Karpas-422 (cell line): Measurements from ENCODE around the gene ZNF248. TPM values are rescaled to one million over a fixed set of nuclear protein-coding genes. Genes with fewer than 3 reads are reported as not detected.

Source experiments
- DNase-seq: peaks from one replicate; pipeline ENCODE4 v3.0.0-alpha.2; 2015
- H2AFZ ChIP-seq: fragments of 200-600 bp; sonication (generic); 2 replicates; pipeline ENCODE4 v1.6.1; 2014; ENCODE audit warnings: antibody characterized with exemption, low read length, mixed read lengths
- H3K27ac ChIP-seq: fragments of 200-600 bp; sonication (generic); 2 replicates; pipeline ENCODE4 v1.5.1; 2014; ENCODE audit warnings: mild to moderate bottlenecking, low read length, moderate library complexity
- H3K27me3 ChIP-seq: fragments of 200-600 bp; sonication (generic); 2 replicates; pipeline ENCODE4 v1.6.1; 2014; ENCODE audit warnings: low read length, mixed read lengths
- H3K36me3 ChIP-seq: fragments of 200-600 bp; sonication (generic); 2 replicates; pipeline ENCODE4 v1.6.1; 2014; ENCODE audit warnings: low read length, mixed read lengths; ENCODE audit not compliant: insufficient read depth
- H3K4me1 ChIP-seq: fragments of 200-600 bp; sonication (generic); 2 replicates; pipeline ENCODE4 v1.6.1; 2014; ENCODE audit warnings: mild to moderate bottlenecking, low read length, mixed read lengths
- H3K4me2 ChIP-seq: fragments of 200-600 bp; sonication (generic); 2 replicates; pipeline ENCODE4 v1.6.1; 2014; ENCODE audit warnings: low read length, low read depth, mild to moderate bottlenecking; ENCODE audit not compliant: poor library complexity, severe bottlenecking
- H3K4me3 ChIP-seq: fragments of 200-600 bp; sonication (generic); 2 replicates; pipeline ENCODE4 v1.5.1; 2014; ENCODE audit warnings: mild to moderate bottlenecking, antibody characterized with exemption, low read length, mixed read lengths
- H3K79me2 ChIP-seq: fragments of 200-600 bp; sonication (generic); 2 replicates; pipeline ENCODE4 v1.6.1; 2014; ENCODE audit warnings: mild to moderate bottlenecking, low read length, mixed read lengths
- H3K9ac ChIP-seq: fragments of 200-600 bp; sonication (generic); 2 replicates; pipeline ENCODE4 v1.6.0; 2014; ENCODE audit warnings: low read length
- H3K9me2 ChIP-seq: fragments of 200-600 bp; sonication (generic), shearing (Covaris generic); replicated peaks from 2 replicates; pipeline ENCODE4 v1.6.0; 2014; ENCODE audit warnings: mild to moderate bottlenecking, low read length, moderate library complexity; ENCODE audit not compliant: insufficient read depth
- H3K9me3 ChIP-seq: fragments of 300-700, 200-600 bp; sonication (generic); 2 replicates; pipeline ENCODE4 v1.6.1; 2014; ENCODE audit warnings: low read length, mixed read lengths
- H4K20me1 ChIP-seq: fragments of 200-600 bp; sonication (generic); 2 replicates; pipeline ENCODE4 v1.6.1; 2014; ENCODE audit warnings: mild to moderate bottlenecking, antibody characterized with exemption, low read length, low read depth; ENCODE audit not compliant: insufficient read depth
- total RNA-seq: library from RNA; depleted of rRNA; stranded (reverse); fragments of >200 nt; shearing (Covaris generic); gene quantifications from 2 replicates; pipeline ENCODE4 v1.2.3, GENCODE V29; 2014; ENCODE audit warnings: low replicate concordance

ZNF248 gene
- total RNA-seq, 1 experiment from 2014 or later = 17.7 TPM

- peak; percentile 5 for DNase-seq
- H3K9me2 ChIP-seq = no peaks in the 10 kb centered on the region
- H3K4me1 ChIP-seq = no peaks in the 10 kb centered on the region
- no peak overlapping the region for H3K4me3 ChIP-seq
- no peaks in the 10 kb centered on the region for H3K36me3 ChIP-seq
- no peak overlapping the region for H2AFZ ChIP-seq
- H3K9me3 ChIP-seq = no peaks in the 10 kb centered on the region
- H3K79me2 ChIP-seq = no peaks in the 10 kb centered on the region
- H3K4me2 ChIP-seq = no peak overlapping the region
- no peak overlapping the region for H3K27ac ChIP-seq
- H3K9ac ChIP-seq = no peak overlapping the region
- H4K20me1 ChIP-seq = no peaks in the 10 kb centered on the region
- no peaks in the 10 kb centered on the region for H3K27me3 ChIP-seq
These were observed 80.4 kb downstream of the ZNF248 start for GRCh38 chr10:37777056-37777455.

GRCh38 chr10:37775612-37776011 is 81.8 kb downstream of the ZNF248 start:
- no peak overlapping the region for H2AFZ ChIP-seq
- H3K27ac ChIP-seq = no peak overlapping the region
- H3K9me3 ChIP-seq = no peaks in the 10 kb centered on the region
- H3K4me1 ChIP-seq = no peaks in the 10 kb centered on the region
- H3K4me2 ChIP-seq = no peak overlapping the region
- H3K36me3 ChIP-seq = no peaks in the 10 kb centered on the region
- no peaks in the 10 kb centered on the region for H3K79me2 ChIP-seq
- H3K9ac ChIP-seq = no peak overlapping the region
- H3K4me3 ChIP-seq = no peak overlapping the region
- H4K20me1 ChIP-seq = no peaks in the 10 kb centered on the region
- H3K27me3 ChIP-seq = no peaks in the 10 kb centered on the region
- DNase-seq = no peak
- no peaks in the 10 kb centered on the region for H3K9me2 ChIP-seq

- no peaks in the 10 kb centered on the region for H3K27me3 ChIP-seq
- H3K9me3 ChIP-seq = no peaks in the 10 kb centered on the region
- no peaks in the 10 kb centered on the region for H3K9me2 ChIP-seq
- no peak overlapping the region for H2AFZ ChIP-seq
- H3K79me2 ChIP-seq = no peaks in the 10 kb centered on the region
- no peak overlapping the region for H3K9ac ChIP-seq
- no peaks in the 10 kb centered on the region for H3K36me3 ChIP-seq
- H4K20me1 ChIP-seq = no peaks in the 10 kb centered on the region
- H3K4me3 ChIP-seq = no peak overlapping the region
- H3K4me2 ChIP-seq = no peak overlapping the region
- no peak overlapping the region for H3K27ac ChIP-seq
- peak; percentile 4 for DNase-seq
- no peaks in the 10 kb centered on the region for H3K4me1 ChIP-seq
These were observed 83.1 kb downstream of the ZNF248 start for GRCh38 chr10:37774351-37774750.

- DNase-seq = peak; percentile 32
- Histone ChIP-seq H3K27me3 (no peaks in the 10 kb centered on the region), H3K9me3 (peaks cover 4% of the 10 kb centered on the region; the same call in 1 of the 2 replicates), H3K36me3 (no peaks in the 10 kb centered on the region), H3K4me3 (no peak overlapping the region), H2AFZ (no peak overlapping the region), H3K4me1 (no peaks in the 10 kb centered on the region), H4K20me1 (no peaks in the 10 kb centered on the region), H3K27ac (no peak overlapping the region), H3K79me2 (no peaks in the 10 kb centered on the region), H3K9ac (no peak overlapping the region), H3K4me2 (no peak overlapping the region), H3K9me2 (no peaks in the 10 kb centered on the region)
These were observed 92.2 kb downstream of the ZNF248 start for GRCh38 chr10:37765216-37765615.

GRCh38 chr10:37763132-37763531 is 94.3 kb downstream of the ZNF248 start:
- Histone ChIP-seq H3K4me3 (no peak overlapping the region), H3K9ac (no peak overlapping the region), H3K9me2 (no peaks in the 10 kb centered on the region), H3K79me2 (no peaks in the 10 kb centered on the region), H2AFZ (no peak overlapping the region), H3K27me3 (no peaks in the 10 kb centered on the region), H4K20me1 (no peaks in the 10 kb centered on the region), H3K4me1 (no peaks in the 10 kb centered on the region), H3K27ac (no peak overlapping the region), H3K4me2 (no peak overlapping the region), H3K36me3 (no peaks in the 10 kb centered on the region), H3K9me3 (peaks cover 4% of the 10 kb centered on the region; the same call in 1 of the 2 replicates)
- DNase-seq = peak; percentile 29

GRCh38 chr10:37762287-37762686 is 95.1 kb downstream of the ZNF248 start:
- Histone ChIP-seq H3K27ac (no peak overlapping the region), H3K4me3 (no peak overlapping the region), H3K9ac (no peak overlapping the region), H2AFZ (no peak overlapping the region), H3K9me3 (peaks cover 4% of the 10 kb centered on the region; the same call in 1 of the 2 replicates), H3K4me2 (no peak overlapping the region), H3K36me3 (no peaks in the 10 kb centered on the region), H4K20me1 (no peaks in the 10 kb centered on the region), H3K79me2 (no peaks in the 10 kb centered on the region), H3K9me2 (no peaks in the 10 kb centered on the region), H3K4me1 (no peaks in the 10 kb centered on the region), H3K27me3 (no peaks in the 10 kb centered on the region)
- peak; percentile 19 for DNase-seq

GRCh38 chr10:37760817-37761216 is 96.6 kb downstream of the ZNF248 start:
- Histone ChIP-seq H3K4me1 (no peaks in the 10 kb centered on the region), H3K9me3 (peaks cover 4% of the 10 kb centered on the region; the same call in 1 of the 2 replicates), H4K20me1 (no peaks in the 10 kb centered on the region), H3K27me3 (no peaks in the 10 kb centered on the region), H3K4me2 (no peak overlapping the region), H2AFZ (no peak overlapping the region), H3K79me2 (no peaks in the 10 kb centered on the region), H3K9ac (no peak overlapping the region), H3K9me2 (no peaks in the 10 kb centered on the region), H3K4me3 (no peak overlapping the region), H3K27ac (no peak overlapping the region), H3K36me3 (no peaks in the 10 kb centered on the region)
- DNase-seq = no peak

- H3K4me3 ChIP-seq = no peak overlapping the region
- H3K9me2 ChIP-seq = no peaks in the 10 kb centered on the region
- H3K27me3 ChIP-seq = no peaks in the 10 kb centered on the region
- H3K4me1 ChIP-seq = no peaks in the 10 kb centered on the region
- DNase-seq = peak; percentile 47
- H3K36me3 ChIP-seq = no peaks in the 10 kb centered on the region
- H3K9me3 ChIP-seq = no peaks in the 10 kb centered on the region
- H3K4me2 ChIP-seq = no peak overlapping the region
- H3K9ac ChIP-seq = no peak overlapping the region
- no peak overlapping the region for H2AFZ ChIP-seq
- H4K20me1 ChIP-seq = no peaks in the 10 kb centered on the region
- H3K79me2 ChIP-seq = no peaks in the 10 kb centered on the region
- H3K27ac ChIP-seq = no peak overlapping the region
These were observed 99.3 kb downstream of the ZNF248 start for GRCh38 chr10:37758074-37758473.
